Keratinocyte (primary cell): ENCODE data around the gene SELENOW. TPM values are rescaled to one million over a fixed set of nuclear protein-coding genes. Genes with fewer than 3 reads are reported as not detected.
"Not testable (repeated sequence)": the region's sequence is repeated elsewhere in the genome, so short reads cannot be mapped to it uniquely, and the experiment has no call there.

ENCODE experiments used
- DNase-seq: peaks from one replicate; pipeline ENCODE4 v3.0.0-alpha.2; 2011; ENCODE audit warnings: low read depth, missing footprints, low spot score
- FAIRE-seq: peaks from 2 replicates; lab custom pipeline; 2011; peaks lifted over from hg19 to GRCh38; lab: Jason Lieb, UNC
- H2AFZ ChIP-seq: 2 replicates; pipeline ENCODE4 v1.6.0; 2012; ENCODE audit warnings: low read length, control low read depth, inconsistent platforms; ENCODE audit not compliant: control insufficient read depth
- H3K27ac ChIP-seq: 2 replicates; pipeline ENCODE4 v1.5.1; 2011; ENCODE audit warnings: low read length; ENCODE audit not compliant: control insufficient read depth, insufficient read depth
- H3K27me3 ChIP-seq: 3 replicates; pipeline ENCODE4 v1.6.0; 2011; ENCODE audit warnings: low read length; ENCODE audit not compliant: control insufficient read depth, insufficient read depth; ENCODE audit errors: extremely low read depth
- H3K36me3 ChIP-seq, 2 experiments: 2 replicates in 1 of 2; 3 replicates in 1 of 2; pipeline ENCODE4 v1.5.1; 2011; ENCODE audit warnings: low read length in 2 of 2, mild to moderate bottlenecking in 1 of 2; ENCODE audit not compliant: control insufficient read depth in 2 of 2, insufficient read depth in 2 of 2; ENCODE audit errors: extremely low read depth in 1 of 2
- H3K4me1 ChIP-seq: 3 replicates; pipeline ENCODE4 v1.5.1; 2011; ENCODE audit warnings: low read length; ENCODE audit not compliant: control insufficient read depth, insufficient read depth; ENCODE audit errors: extremely low read depth
- H3K4me2 ChIP-seq: 3 replicates; pipeline ENCODE4 v1.6.0; 2011; ENCODE audit warnings: low read depth, low read length; ENCODE audit not compliant: control insufficient read depth, insufficient read depth; ENCODE audit errors: extremely low read depth
- H3K4me3 ChIP-seq, 3 experiments: fragments of 200-600 bp in 1 of 3; sonication (generic) in 1 of 3; 2 replicates in 2 of 3; 3 replicates in 1 of 3; pipeline ENCODE4 v1.5.1; 2011 to 2016; ENCODE audit warnings: low read length in 3 of 3, mild to moderate bottlenecking in 3 of 3, control low read depth in 2 of 3, inconsistent platforms in 1 of 3, low read depth in 1 of 3, mixed read lengths in 1 of 3, mixed run types in 1 of 3, moderate library complexity in 1 of 3; ENCODE audit not compliant: control insufficient read depth in 2 of 3, insufficient read depth in 2 of 3; ENCODE audit errors: extremely low read depth in 1 of 3
- H3K79me2 ChIP-seq: 2 replicates; pipeline ENCODE4 v1.6.0; 2012; ENCODE audit warnings: low read length; ENCODE audit not compliant: control insufficient read depth, insufficient read depth
- H3K9ac ChIP-seq: 3 replicates; pipeline ENCODE4 v1.6.0; 2011; ENCODE audit warnings: low read length; ENCODE audit not compliant: control insufficient read depth, insufficient read depth; ENCODE audit errors: extremely low read depth
- H3K9me1 ChIP-seq: 3 replicates; pipeline ENCODE4 v1.6.0; 2011; ENCODE audit warnings: low read length; ENCODE audit not compliant: control insufficient read depth, insufficient read depth; ENCODE audit errors: extremely low read depth
- H3K9me3 ChIP-seq: 2 replicates; pipeline ENCODE4 v1.5.1; 2012; ENCODE audit warnings: low read depth, low read length; ENCODE audit not compliant: control insufficient read depth
- H4K20me1 ChIP-seq: 3 replicates; pipeline ENCODE4 v1.6.0; 2011; ENCODE audit warnings: low read length; ENCODE audit not compliant: control insufficient read depth, insufficient read depth; ENCODE audit errors: extremely low read depth
- EZH2 ChIP-seq: IDR thresholded peaks from one replicate; pipeline ENCODE4 v1.6.1; 2012; ENCODE audit warnings: inconsistent platforms, mild to moderate bottlenecking, low read length, moderate library complexity
- dilution Hi-C: fragments of 300-500 bp; cut with MboI; formaldehyde crosslinking; loops from one replicate; pipeline ENCODE4 v1.7.0; 2020; ENCODE audit warnings: low sequenced_read_pairs; ENCODE audit not compliant: extremely low pct_ligation_motif_present
- polyA plus RNA-seq, 5 experiments: library from polyadenylated mRNA; depleted of rRNA in 3 of 5; stranded (reverse) in 3 of 5; stranded (forward) in 1 of 5; unstranded in 1 of 5; fragments of >200 nt; gene quantifications; 1 replicate in 1 of 5; 2 replicates in 3 of 5; 3 replicates in 1 of 5; pipeline versions ENCODE4 v1.2.1 to v1.2.3, GENCODE V29; 2011 to 2012; ENCODE audit warnings: missing spikeins in 2 of 5, low read depth in 1 of 5, low replicate concordance in 1 of 5
- TF ChIP-seq, protein P1 (sequence below), 3 experiments: IDR thresholded peaks in 1 of 3; conservative IDR thresholded peaks in 1 of 3; optimal IDR thresholded peaks in 1 of 3; 2 replicates in 2 of 3; 3 replicates in 1 of 3; pipeline versions ENCODE3 to v1.5.1; 2011; ENCODE audit warnings: low read length in 3 of 3, mild to moderate bottlenecking in 3 of 3, moderate library complexity in 2 of 3, control low read depth in 1 of 3, inconsistent platforms in 1 of 3; ENCODE audit not compliant: insufficient read depth in 2 of 3; ENCODE audit errors: extremely low read depth in 1 of 3

The SELENOW gene
- polyA plus RNA-seq, 1 donor (not counting 4 experiments of a cell fraction or from before 2014, with no cell fraction given), result 509 TPM

DNA sequence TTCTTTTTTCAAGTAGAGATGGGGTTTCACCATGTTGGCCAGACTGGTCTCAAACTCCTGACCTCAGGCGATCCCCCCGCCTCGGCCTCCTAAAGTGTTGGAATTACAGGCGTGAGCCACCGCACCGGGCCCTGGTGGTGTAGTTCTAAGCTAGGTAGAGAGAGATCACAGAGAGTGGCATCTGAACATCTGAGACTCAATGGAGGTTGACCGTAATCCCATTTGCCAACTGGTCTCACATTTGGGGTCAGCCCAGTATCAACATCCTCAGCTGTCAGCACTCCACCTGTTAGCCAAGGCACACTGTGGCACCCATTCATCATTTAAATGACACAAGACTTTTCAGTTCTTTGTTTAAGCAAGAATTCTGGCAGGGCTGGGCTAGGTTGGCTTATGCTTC lies 8.1 kb downstream of the SELENOW start:
- TF ChIP-seq EZH2, result no peak
- TF ChIP-seq, protein P1, sequence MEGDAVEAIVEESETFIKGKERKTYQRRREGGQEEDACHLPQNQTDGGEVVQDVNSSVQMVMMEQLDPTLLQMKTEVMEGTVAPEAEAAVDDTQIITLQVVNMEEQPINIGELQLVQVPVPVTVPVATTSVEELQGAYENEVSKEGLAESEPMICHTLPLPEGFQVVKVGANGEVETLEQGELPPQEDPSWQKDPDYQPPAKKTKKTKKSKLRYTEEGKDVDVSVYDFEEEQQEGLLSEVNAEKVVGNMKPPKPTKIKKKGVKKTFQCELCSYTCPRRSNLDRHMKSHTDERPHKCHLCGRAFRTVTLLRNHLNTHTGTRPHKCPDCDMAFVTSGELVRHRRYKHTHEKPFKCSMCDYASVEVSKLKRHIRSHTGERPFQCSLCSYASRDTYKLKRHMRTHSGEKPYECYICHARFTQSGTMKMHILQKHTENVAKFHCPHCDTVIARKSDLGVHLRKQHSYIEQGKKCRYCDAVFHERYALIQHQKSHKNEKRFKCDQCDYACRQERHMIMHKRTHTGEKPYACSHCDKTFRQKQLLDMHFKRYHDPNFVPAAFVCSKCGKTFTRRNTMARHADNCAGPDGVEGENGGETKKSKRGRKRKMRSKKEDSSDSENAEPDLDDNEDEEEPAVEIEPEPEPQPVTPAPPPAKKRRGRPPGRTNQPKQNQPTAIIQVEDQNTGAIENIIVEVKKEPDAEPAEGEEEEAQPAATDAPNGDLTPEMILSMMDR (optimal IDR thresholded peaks at IDR 0.05 in 1 of 3, IDR thresholded peaks at IDR 0.05 in 1 of 3, conservative IDR thresholded peaks at IDR 0.05 in 1 of 3; ENCODE audit: extremely low read depth in 1 of 3, insufficient read depth in 2 of 3, low read length in 3 of 3), result no peak
- Histone ChIP-seq H3K79me2 (no peaks in the 10 kb centered on the region), H4K20me1 (no peaks in the 10 kb centered on the region), H3K4me1 (peaks cover 6% of the 10 kb centered on the region), H3K4me3 (no peak overlapping the region), H3K9me3 (no peaks in the 10 kb centered on the region), H3K27ac (no peak overlapping the region), H3K4me2 (no peak overlapping the region), H3K36me3 (peaks cover 18 to 19% of the 10 kb centered on the region in 2 experiments), H3K9ac (no peak overlapping the region), H3K9me1 (no peaks in the 10 kb centered on the region), H2AFZ (no peak overlapping the region), H3K27me3 (no peaks in the 10 kb centered on the region)
- FAIRE-seq, result no peak
- DNase-seq, result no peak
- dilution Hi-C loops, result no loop called here

DNA sequence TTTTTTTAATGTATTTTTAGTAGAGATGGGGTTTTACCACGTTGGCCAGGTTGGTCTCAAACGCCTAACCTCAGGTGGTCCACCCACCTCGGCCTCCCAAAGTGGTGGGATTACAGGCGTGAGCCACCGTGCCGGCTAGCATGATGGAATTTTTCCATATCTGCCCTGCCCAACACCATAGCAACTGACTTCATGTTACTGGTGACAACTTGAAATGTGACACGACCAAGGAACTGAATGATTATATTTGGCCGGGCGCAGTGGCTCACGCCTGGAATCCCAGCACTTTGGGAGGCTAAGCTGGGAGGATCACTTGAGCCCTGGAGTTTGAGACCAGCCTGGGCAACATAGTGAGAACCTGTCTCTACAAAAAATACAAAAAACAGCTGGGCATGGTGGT lies 8.8 kb downstream of the SELENOW start:
- H2AFZ ChIP-seq, H3K9ac ChIP-seq, H3K79me2 ChIP-seq, H3K27me3 ChIP-seq, H3K27ac ChIP-seq, DNase-seq, FAIRE-seq, H3K9me3 ChIP-seq, H4K20me1 ChIP-seq, H3K4me3 ChIP-seq, H3K4me1 ChIP-seq, dilution Hi-C loops, H3K4me2 ChIP-seq, H3K9me1 ChIP-seq: not testable (repeated sequence)
- peaks cover 14 to 15% of the 10 kb centered on the region in 2 experiments for H3K36me3 ChIP-seq

DNA sequence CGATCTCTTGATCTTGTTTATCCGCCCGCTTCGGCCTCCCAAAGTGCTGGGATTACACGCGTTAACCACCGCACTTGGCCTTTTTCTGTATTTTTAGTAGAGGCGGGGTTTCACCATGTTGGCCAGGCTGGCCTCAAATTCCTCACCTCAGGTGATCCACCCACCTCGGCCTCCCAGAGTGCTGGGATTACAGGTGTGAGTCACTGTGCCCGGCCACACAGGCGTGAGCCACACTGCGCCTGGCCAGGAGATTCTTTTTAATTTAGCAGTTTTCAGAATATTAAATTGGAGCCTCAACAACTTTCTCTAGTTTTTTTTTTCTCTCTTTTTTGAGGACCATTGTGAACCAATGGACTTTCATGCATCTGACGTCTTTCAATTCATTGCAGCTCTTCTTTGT lies 11.3 kb downstream of the SELENOW start:
- FAIRE-seq, H4K20me1 ChIP-seq, H3K27me3 ChIP-seq, H2AFZ ChIP-seq, H3K9me3 ChIP-seq, H3K9ac ChIP-seq, DNase-seq, H3K36me3 ChIP-seq, H3K4me1 ChIP-seq, dilution Hi-C loops, H3K9me1 ChIP-seq, H3K4me2 ChIP-seq, H3K27ac ChIP-seq, H3K4me3 ChIP-seq, H3K79me2 ChIP-seq: not testable (repeated sequence)
